ENCODE measurements around the gene LCN1. TPM values are rescaled to one million over a fixed set of nuclear protein-coding genes. Genes with fewer than 3 reads are reported as not detected.

LCN1 gene
- total RNA-seq, 1 donor from 2014 or later, result not detected

DNA sequence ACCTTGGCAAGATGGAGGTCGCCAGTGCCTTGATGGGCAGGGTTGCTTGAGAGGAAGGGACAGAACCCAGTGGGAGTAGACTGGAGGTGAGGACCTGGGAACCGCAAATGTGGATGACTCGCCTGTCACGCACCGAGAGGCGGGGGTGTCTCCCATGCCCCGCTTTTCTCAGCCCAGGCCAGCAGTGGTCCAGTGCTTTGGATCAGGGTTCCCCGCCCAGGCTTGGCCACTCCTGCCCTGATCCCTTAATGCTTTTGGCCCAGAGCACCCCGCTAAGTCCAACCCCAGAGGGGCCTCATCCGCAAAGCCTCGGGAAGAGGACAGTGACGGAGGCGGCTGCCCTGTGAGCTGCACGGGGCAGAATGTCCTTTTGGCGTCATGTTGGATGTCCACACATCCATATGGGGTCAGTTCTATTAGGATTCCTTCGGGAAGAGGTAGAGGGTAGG lies 18.3 kb upstream of the LCN1 start:
- DNase-seq (ENCODE audit: extremely low spot score, unreplicated experiment), result no peak
- TF ChIP-seq, protein P1, sequence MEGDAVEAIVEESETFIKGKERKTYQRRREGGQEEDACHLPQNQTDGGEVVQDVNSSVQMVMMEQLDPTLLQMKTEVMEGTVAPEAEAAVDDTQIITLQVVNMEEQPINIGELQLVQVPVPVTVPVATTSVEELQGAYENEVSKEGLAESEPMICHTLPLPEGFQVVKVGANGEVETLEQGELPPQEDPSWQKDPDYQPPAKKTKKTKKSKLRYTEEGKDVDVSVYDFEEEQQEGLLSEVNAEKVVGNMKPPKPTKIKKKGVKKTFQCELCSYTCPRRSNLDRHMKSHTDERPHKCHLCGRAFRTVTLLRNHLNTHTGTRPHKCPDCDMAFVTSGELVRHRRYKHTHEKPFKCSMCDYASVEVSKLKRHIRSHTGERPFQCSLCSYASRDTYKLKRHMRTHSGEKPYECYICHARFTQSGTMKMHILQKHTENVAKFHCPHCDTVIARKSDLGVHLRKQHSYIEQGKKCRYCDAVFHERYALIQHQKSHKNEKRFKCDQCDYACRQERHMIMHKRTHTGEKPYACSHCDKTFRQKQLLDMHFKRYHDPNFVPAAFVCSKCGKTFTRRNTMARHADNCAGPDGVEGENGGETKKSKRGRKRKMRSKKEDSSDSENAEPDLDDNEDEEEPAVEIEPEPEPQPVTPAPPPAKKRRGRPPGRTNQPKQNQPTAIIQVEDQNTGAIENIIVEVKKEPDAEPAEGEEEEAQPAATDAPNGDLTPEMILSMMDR (IDR thresholded peaks at IDR 0.05), result no peak
- Mint-ChIP-seq H3K9me3 (ENCODE audit: unreplicated experiment) (no peaks in the 10 kb centered on the region), H3K4me1 (ENCODE audit: unreplicated experiment) (peaks cover 12% of the 10 kb centered on the region), H3K36me3 (ENCODE audit: unreplicated experiment) (peaks cover 16% of the 10 kb centered on the region), H3K4me3 (ENCODE audit: unreplicated experiment) (peak overlapping the region; percentile 94), H3K27me3 (ENCODE audit: unreplicated experiment) (no peaks in the 10 kb centered on the region), H3K27ac (ENCODE audit: unreplicated experiment) (no peak overlapping the region)

DNA sequence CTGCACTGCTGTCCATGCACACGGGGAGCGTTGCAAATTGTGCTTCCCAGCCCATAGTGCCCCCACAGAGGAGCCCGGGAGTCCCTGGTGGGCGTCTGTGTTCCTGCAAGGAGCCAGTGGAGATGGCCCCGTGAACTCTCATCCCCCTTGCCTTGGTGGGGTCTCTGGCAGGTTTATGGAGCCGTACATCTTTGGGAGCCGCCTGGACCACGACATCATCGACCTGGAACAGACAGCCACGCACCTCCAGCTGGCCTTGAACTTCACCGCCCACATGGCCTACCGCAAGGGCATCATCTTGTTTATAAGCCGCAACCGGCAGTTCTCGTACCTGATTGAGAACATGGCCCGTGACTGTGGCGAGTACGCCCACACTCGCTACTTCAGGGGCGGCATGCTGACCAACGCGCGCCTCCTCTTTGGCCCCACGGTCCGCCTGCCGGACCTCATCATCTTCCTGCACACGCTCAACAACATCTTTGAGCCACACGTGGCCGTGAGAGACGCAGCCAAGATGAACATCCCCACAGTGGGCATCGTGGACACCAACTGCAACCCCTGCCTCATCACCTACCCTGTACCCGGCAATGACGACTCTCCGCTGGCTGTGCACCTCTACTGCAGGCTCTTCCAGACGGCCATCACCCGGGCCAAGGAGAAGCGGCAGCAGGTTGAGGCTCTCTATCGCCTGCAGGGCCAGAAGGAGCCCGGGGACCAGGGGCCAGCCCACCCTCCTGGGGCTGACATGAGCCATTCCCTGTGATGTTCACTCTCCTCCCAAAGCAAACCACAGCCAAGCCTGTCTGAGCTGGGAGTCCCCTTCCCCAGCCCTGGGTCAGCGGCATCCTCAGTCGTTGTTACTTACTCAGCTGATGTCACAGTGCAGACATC lies 17.6 kb upstream of the LCN1 start:
- TF ChIP-seq, protein P1 (IDR thresholded peaks at IDR 0.05), result no peak
- Mint-ChIP-seq H3K36me3 (ENCODE audit: unreplicated experiment) (peaks cover 16% of the 10 kb centered on the region), H3K4me1 (ENCODE audit: unreplicated experiment) (peaks cover 12% of the 10 kb centered on the region), H3K27ac (ENCODE audit: unreplicated experiment) (no peak overlapping the region), H3K27me3 (ENCODE audit: unreplicated experiment) (no peaks in the 10 kb centered on the region), H3K4me3 (ENCODE audit: unreplicated experiment) (no peak overlapping the region), H3K9me3 (ENCODE audit: unreplicated experiment) (no peaks in the 10 kb centered on the region)
- no peak for DNase-seq (ENCODE audit: extremely low spot score, unreplicated experiment)

DNA sequence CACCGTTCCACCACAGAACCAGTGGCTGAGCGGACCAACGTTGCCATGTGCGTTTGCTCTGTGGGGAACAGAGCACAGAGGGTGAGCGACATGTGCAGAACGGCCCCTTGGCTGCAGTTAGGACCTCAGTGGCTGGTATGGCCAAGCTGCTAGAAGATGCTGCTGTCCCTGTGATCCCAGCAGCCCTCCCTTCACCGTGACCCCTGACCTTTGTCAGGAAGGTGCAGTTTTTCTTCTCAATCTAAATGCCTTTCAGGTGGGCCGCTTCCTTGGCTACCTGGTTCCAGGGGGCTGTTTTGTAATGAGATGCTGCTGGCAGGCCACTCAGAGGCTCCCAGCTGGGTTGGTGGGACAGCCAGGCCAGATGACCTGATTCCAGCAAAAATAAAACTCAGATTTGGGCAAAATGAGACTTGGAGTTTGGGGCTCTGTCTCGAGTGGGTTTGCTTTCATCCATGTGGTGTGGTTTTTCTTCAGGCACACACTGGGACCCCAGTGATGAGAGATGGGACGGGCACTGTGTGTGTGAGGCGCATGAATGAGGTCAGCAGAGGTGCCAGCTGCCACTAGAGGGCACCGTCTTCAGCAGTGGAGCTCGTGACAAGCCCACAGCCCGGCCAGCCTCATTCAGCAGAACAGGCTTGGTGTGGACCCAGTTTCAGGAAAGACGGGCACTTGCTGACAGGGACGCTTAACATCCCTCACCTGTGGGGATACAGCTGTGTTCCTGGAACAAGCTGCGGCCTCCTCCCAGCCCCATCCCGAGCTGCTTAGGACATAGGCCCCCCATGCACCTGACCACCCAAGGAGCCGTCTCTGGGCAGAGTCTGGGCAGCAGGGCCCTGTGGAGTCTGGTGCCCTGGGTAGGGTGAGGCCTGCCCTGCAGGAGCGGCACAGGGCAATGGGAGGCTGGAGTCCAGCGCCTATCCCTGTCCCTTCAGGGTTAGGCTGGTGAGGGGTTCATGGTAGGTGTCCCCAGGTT lies 16.7 kb upstream of the LCN1 start:
- peaks cover 16% of the 10 kb centered on the region for H3K36me3 Mint-ChIP-seq (ENCODE audit: unreplicated experiment)
- no peak overlapping the region for H3K4me3 Mint-ChIP-seq (ENCODE audit: unreplicated experiment)
- peaks cover 6% of the 10 kb centered on the region for H3K27me3 Mint-ChIP-seq (ENCODE audit: unreplicated experiment)
- H3K9me3 Mint-ChIP-seq (ENCODE audit: unreplicated experiment), result peaks cover 9% of the 10 kb centered on the region
- TF ChIP-seq, protein P1 (IDR thresholded peaks at IDR 0.05), result peak; percentile 72
- no peak overlapping the region for H3K27ac Mint-ChIP-seq (ENCODE audit: unreplicated experiment)
- peaks cover 10% of the 10 kb centered on the region for H3K4me1 Mint-ChIP-seq (ENCODE audit: unreplicated experiment)
- no peak for DNase-seq (ENCODE audit: extremely low spot score, unreplicated experiment)

DNA sequence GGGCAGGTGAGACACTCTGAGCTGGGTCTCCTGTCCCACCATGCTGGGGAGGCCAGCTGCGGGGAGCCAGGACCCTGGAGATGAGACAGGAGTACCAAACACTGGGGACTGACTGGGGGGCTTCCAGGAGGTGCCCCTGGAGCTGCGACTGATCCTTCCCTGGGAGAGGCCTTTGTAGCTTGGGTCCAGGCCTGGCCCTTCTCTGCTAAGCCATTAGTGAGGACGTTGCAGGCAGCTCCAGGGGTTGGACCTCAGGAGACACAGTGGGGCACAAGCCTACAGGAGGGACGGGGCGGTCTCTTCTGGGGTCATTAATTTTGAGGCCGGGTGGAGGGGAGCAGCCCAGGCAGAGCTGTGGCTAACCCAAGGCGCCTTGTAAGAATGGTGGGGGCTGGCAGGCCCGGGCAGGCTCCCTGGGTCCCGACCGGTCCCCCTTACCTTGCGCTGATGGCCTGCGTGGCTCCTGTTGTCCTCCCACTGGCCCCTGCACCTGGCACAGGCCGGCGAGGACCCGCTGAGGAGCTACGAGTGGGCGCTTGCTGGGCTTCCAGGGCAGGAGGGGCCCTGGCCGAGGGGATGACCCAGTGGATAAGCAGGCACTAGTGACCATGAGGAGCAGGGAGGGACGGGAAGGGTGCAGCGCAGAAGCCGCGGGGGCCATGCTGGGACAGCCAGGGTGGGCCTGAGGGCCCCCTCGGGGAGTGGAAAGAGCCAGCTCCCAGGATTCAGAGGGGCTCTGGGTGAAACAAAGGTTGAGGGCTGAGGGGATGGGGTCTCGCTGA lies 15.6 kb upstream of the LCN1 start:
- H3K9me3 Mint-ChIP-seq (ENCODE audit: unreplicated experiment), result peaks cover 10% of the 10 kb centered on the region
- H3K4me1 Mint-ChIP-seq (ENCODE audit: unreplicated experiment), result peaks cover 10% of the 10 kb centered on the region
- H3K4me3 Mint-ChIP-seq (ENCODE audit: unreplicated experiment), result no peak overlapping the region
- peaks cover 16% of the 10 kb centered on the region for H3K36me3 Mint-ChIP-seq (ENCODE audit: unreplicated experiment)
- TF ChIP-seq, protein P1 (IDR thresholded peaks at IDR 0.05), result no peak
- no peak overlapping the region for H3K27ac Mint-ChIP-seq (ENCODE audit: unreplicated experiment)
- H3K27me3 Mint-ChIP-seq (ENCODE audit: unreplicated experiment), result peaks cover 11% of the 10 kb centered on the region
- DNase-seq (ENCODE audit: extremely low spot score, unreplicated experiment), result no peak

Measured in osteocyte (in vitro differentiated cells).